ENCODE measurements around the gene LAMC3. TPM values are rescaled to one million over a fixed set of nuclear protein-coding genes. Genes with fewer than 3 reads are reported as not detected.

The LAMC3 gene
- polyA plus RNA-seq (0.04 TPM in 1 of 2 replicates, not detected in the other), polyA minus RNA-seq (not detected in 2 replicates)

DNA sequence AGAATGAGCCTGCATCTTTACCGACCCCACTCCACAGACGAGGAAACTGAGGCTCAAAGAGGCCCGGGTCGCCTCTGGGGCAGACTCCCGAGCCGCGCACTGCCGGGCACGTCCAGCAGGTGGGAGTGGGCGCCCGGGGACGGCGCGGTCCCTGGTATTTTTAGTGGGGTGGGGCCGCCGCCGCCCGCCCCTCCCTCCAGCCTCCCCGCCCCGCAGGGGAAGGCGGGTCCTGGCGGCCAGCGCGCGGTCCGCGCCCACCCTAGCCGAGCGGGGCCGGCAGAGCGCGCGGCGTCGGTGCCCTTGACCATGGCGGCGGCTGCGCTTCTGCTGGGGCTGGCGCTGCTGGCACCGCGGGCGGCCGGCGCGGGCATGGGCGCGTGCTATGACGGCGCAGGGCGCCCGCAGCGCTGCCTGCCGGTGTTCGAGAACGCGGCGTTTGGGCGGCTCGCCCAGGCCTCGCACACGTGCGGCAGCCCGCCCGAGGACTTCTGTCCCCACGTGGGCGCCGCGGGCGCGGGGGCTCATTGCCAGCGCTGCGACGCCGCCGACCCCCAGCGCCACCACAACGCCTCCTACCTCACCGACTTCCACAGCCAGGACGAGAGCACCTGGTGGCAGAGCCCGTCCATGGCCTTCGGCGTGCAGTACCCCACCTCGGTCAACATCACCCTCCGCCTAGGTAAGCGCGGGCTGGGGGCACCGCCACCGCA is at the start of gene LAMC3:
Gene LAMC3 (plus strand): TSS at position 266 of the 710 bp plus-strand sequence. CDS start 41 bp downstream, at position 307.
- Histone ChIP-seq H3K9ac (ENCODE audit: low read length) (no peak within 1 kb of the TSS), H3K4me3 (ENCODE audit: low read length) (peak within 1 kb of the TSS; percentile 35), H4K20me1 (ENCODE audit: insufficient read depth) (no peaks in the 10 kb centered on the region), H3F3A (ENCODE audit: insufficient read depth, low read length, poor library complexity, severe bottlenecking) (no peaks in the 10 kb centered on the region), H3K4me2 (ENCODE audit: low read length) (no peak within 1 kb of the TSS), H3K27me3 (ENCODE audit: insufficient read depth, low read depth, low read length) (peaks cover 31% of the 10 kb centered on the region), H3K9me2 (ENCODE audit: insufficient read depth, low read length) (no peaks in the 10 kb centered on the region), H3K79me2 (replicated peaks; ENCODE audit: insufficient read depth, low read length) (no peaks in the 10 kb centered on the region), H3K36me3 (ENCODE audit: insufficient read depth, low read length) (no peaks in the 10 kb centered on the region), H3K9me3 (ENCODE audit: low read length) (no peaks in the 10 kb centered on the region), H2AFZ (ENCODE audit: low read depth, low read length) (no peak within 1 kb of the TSS), H3K27ac (ENCODE audit: low read length) (no peak within 1 kb of the TSS)
- TF ChIP-seq RAD21 (conservative IDR thresholded peaks at IDR 0.05) (no peak), REST (IDR thresholded peaks at IDR 0.05; ENCODE audit: borderline replicate concordance) (no peak), EP300 (conservative IDR thresholded peaks at IDR 0.05; ENCODE audit: poor library complexity, severe bottlenecking) (no peak), POLR2AphosphoS5 (IDR thresholded peaks at IDR 0.05) (no peak), MXI1 (conservative IDR thresholded peaks at IDR 0.05; ENCODE audit: poor library complexity, severe bottlenecking) (peak; percentile 52)

- no peak overlapping the region for H3K4me3 ChIP-seq (ENCODE audit: low read length)
- no peak overlapping the region for H3K4me2 ChIP-seq (ENCODE audit: low read length)
- no peaks in the 10 kb centered on the region for H3K36me3 ChIP-seq (ENCODE audit: insufficient read depth, low read length)
- no peaks in the 10 kb centered on the region for H3K9me2 ChIP-seq (ENCODE audit: insufficient read depth, low read length)
- H2AFZ ChIP-seq (ENCODE audit: low read depth, low read length) = no peak overlapping the region
- no peaks in the 10 kb centered on the region for H3K9me3 ChIP-seq (ENCODE audit: low read length)
- no peaks in the 10 kb centered on the region for H3K27me3 ChIP-seq (ENCODE audit: insufficient read depth, low read depth, low read length)
- H3K79me2 ChIP-seq (replicated peaks; ENCODE audit: insufficient read depth, low read length) = no peaks in the 10 kb centered on the region
- H3F3A ChIP-seq (ENCODE audit: insufficient read depth, low read length, poor library complexity, severe bottlenecking) = no peaks in the 10 kb centered on the region
- no peak overlapping the region for H3K27ac ChIP-seq (ENCODE audit: low read length)
- no peaks in the 10 kb centered on the region for H4K20me1 ChIP-seq (ENCODE audit: insufficient read depth)
- H3K9ac ChIP-seq (ENCODE audit: low read length) = no peak overlapping the region
- no peak for TF ChIP-seq CTCF (IDR thresholded peaks at IDR 0.05; ENCODE audit: poor library complexity, severe bottlenecking)
- TF ChIP-seq POLR2AphosphoS5 (IDR thresholded peaks at IDR 0.05) = no peak
- no peak for TF ChIP-seq EP300 (conservative IDR thresholded peaks at IDR 0.05; ENCODE audit: poor library complexity, severe bottlenecking)
- no peak for TF ChIP-seq MXI1 (conservative IDR thresholded peaks at IDR 0.05; ENCODE audit: poor library complexity, severe bottlenecking)
- no peak for TF ChIP-seq SMC3 (conservative IDR thresholded peaks at IDR 0.05; ENCODE audit: poor library complexity)
- TF ChIP-seq EZH2 (IDR thresholded peaks at IDR 0.05; ENCODE audit: borderline replicate concordance, insufficient read depth, low read length, poor library complexity, severe bottlenecking) = no peak
- no peak for TF ChIP-seq REST (IDR thresholded peaks at IDR 0.05; ENCODE audit: borderline replicate concordance)
Observed at GRCh38 chr9:130959809-130960334, 49.1 kb upstream of the LAMC3 start.

All from neural cell (in vitro differentiated cells).